ENCODE measurements around the gene GLIPR2.

Gene GLIPR2

DNA sequence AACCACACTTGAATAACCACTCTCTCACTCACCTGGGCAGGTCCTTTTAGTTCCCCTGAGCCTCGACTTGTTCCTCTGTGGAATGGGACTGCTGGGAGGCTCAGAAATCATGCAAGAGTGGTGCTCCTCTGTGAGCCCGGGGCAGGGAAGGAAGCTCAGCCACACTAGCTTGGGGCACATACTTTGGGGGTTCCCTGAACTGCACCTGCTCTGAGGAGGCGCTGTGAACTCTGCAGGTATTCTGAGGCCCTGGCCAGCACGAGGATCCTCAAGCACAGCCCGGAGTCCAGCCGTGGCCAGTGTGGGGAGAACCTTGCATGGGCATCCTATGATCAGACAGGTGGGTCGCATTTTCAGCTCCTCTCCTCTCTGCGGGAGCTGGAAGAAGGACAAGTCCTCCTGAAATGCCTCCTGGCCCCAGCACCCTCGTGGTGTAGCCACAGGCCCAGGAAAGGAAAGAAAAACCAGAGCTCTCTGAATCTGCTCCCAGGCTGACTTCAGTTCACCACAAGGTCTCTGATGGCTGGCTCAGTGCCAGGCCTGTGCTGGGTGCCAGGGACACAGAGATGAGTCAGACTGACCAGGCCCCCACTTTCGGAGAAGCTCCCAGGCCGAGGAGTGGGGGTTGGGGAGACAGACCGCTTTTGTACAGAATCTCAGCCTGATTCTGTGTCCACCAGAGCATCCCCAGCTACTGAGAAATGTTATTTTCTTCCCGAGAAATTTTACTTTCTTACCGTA lies 11.9 kb downstream of the GLIPR2 start:
- POLR2A ChIA-PET: interaction anchor here (1.0 to 1.9 kb wide), 8 partner anchors 12 to 46 kb away, joined by 3 to 13 read pairs (median 8); partner anchors contain the start of genes CLTA and GLIPR2
- no peak for TF ChIP-seq CTCF (IDR thresholded peaks at IDR 0.05; ENCODE audit: insufficient read depth, low read length, missing control alignments)
- H3K4me3 ChIP-seq (ENCODE audit: low read depth, low read length): no peak overlapping the region; the same call in 1 of the 2 replicates
- CTCF ChIA-PET: interaction anchor here (0.6 to 12.5 kb wide), 7 partner anchors 9 to 203 kb away, joined by 3 to 103 read pairs (median 4); partner anchors contain the start of genes CLTA and GLIPR2
- peak; percentile 77 for DNase-seq (ENCODE audit: low read depth, low spot score)

- no peak for DNase-seq (ENCODE audit: low read depth, low spot score)
- CTCF ChIA-PET: interaction anchor here (0.6 to 12.5 kb wide), 7 partner anchors 9 to 204 kb away, joined by 3 to 103 read pairs (median 4); partner anchors contain the start of genes CLTA and GLIPR2
- POLR2A ChIA-PET: interaction anchor here (1.0 to 1.9 kb wide), 8 partner anchors 12 to 47 kb away, joined by 3 to 13 read pairs (median 8); partner anchors contain the start of genes CLTA and GLIPR2
- H3K4me3 ChIP-seq (ENCODE audit: low read depth, low read length): no peak overlapping the region; the same call in 1 of the 2 replicates
- no peak for TF ChIP-seq CTCF (IDR thresholded peaks at IDR 0.05; ENCODE audit: insufficient read depth, low read length, missing control alignments)
These were observed 12.7 kb downstream of the GLIPR2 start for GRCh38 chr9:36149197-36149596.

GRCh38 chr9:36150574-36151315 lies 14.2 kb downstream of the GLIPR2 start:
- CTCF ChIA-PET: interaction anchor here (0.9 to 12.5 kb wide), 5 partner anchors 9 to 40 kb away, joined by 3 to 103 read pairs (median 3); partner anchors contain the start of gene CLTA
- DNase-seq (ENCODE audit: low read depth, low spot score): no peak
- POLR2A ChIA-PET: interaction anchor here (1.0 to 2.1 kb wide), 2 partner anchors 9 to 12 kb away, joined by 3 to 8 read pairs; no protein-coding TSS in a partner anchor

DNA sequence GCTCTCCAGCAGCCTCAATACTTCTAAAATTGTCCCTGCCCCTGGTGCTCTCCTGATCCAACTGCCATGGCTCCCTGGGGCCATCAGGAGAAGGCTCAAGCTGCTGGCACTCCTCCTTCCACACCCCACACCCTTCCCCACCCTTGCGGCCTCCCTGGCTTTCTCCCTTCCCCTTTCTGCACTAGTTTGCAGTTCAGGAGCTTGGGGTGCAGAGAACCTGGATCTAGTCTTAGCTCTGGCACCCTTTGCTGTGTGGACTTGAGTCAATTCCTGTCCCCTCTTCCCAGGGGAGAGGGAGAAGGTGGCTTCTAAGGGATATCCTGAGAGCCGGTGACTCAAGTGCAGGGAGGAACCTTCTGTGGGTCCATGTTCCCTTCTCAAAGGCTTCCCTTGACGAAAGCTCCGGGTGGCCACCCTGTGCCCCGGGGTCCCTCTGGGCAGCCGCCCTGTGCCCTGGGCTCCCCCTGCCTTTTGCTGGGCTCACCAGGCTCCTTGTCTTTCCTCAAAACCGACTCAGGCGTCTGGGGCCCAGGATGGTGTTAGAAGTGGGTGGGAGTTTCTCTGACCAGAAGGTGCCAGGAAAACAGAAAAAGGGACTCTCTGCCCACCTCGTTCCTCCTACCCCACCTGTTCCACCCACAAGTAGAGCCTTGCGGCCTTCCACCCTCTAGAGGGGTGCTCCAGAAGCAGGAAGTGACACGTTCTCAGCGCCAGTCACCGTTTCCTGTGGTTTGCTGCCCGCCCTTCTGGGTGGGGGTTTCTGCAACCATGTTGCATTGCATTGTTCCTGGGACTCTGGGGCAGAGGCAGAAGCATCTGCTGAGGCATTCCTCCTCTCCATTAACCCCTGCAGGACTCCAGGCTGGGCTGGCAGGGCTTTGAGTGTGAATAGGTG lies 15.0 kb downstream of the GLIPR2 start:
- no peak overlapping the region for H3K4me3 ChIP-seq (ENCODE audit: low read depth, low read length)
- DNase-seq (ENCODE audit: low read depth, low spot score): no peak

More at GRCh38 chr9:36150574-36151315, 14.2 kb downstream of the GLIPR2 start:
- TF ChIP-seq CTCF (IDR thresholded peaks at IDR 0.05; ENCODE audit: insufficient read depth, low read length, missing control alignments): no peak
- H3K4me3 ChIP-seq (ENCODE audit: low read depth, low read length): no peak overlapping the region

More for the DNA sequence above, 15.0 kb downstream of the GLIPR2 start:
- ChIA-PET CTCF (interaction anchor here (0.9 to 12.5 kb wide), 4 partner anchors 10 to 206 kb away, joined by 3 to 103 read pairs (median 3); no protein-coding TSS in a partner anchor), POLR2A (interaction anchor here (1.0 to 2.1 kb wide), 2 partner anchors 8 to 12 kb away, joined by 3 to 8 read pairs; no protein-coding TSS in a partner anchor)
- no peak for TF ChIP-seq CTCF (IDR thresholded peaks at IDR 0.05; ENCODE audit: insufficient read depth, low read length, missing control alignments)

All from AG04449 (cell line).